H1 (cell line): Measurements from ENCODE around the gene GABRP.

Experiments
- CHD2 ChIP-seq: IDR thresholded peaks from 2 replicates; pipeline ENCODE4 v1.6.1; 2012; ENCODE audit warnings: low read length, improper control_type of control experiment
- CTCF ChIP-seq, 3 experiments: IDR thresholded peaks; 1 replicate in 2 of 3; 2 replicates in 1 of 3; pipeline versions ENCODE4 v1.5.1 to v1.6.1; 2011; ENCODE audit warnings: low read length in 3 of 3, mild to moderate bottlenecking in 3 of 3, inconsistent platforms in 2 of 3, low read depth in 1 of 3, moderate library complexity in 1 of 3; ENCODE audit not compliant: insufficient read depth in 1 of 3; ENCODE audit errors: control extremely low read depth in 1 of 3
- EZH2 ChIP-seq: fragments of 200-600 bp; sonication (generic); IDR thresholded peaks from 2 replicates; pipeline ENCODE4 v1.7.1; 2012; ENCODE audit warnings: low read depth, mild to moderate bottlenecking, moderate library complexity, low read length, inconsistent platforms; ENCODE audit not compliant: severe bottlenecking
- GABPA ChIP-seq: IDR thresholded peaks from 2 replicates; pipeline ENCODE4 v1.6.1; 2011; ENCODE audit warnings: mild to moderate bottlenecking, low read length, moderate library complexity, borderline replicate concordance; ENCODE audit not compliant: insufficient read depth
- JUND ChIP-seq: IDR thresholded peaks from 2 replicates; pipeline ENCODE4 v1.6.1; 2011; ENCODE audit warnings: mild to moderate bottlenecking, improper control_type of control experiment, low read length
- PHF8 ChIP-seq: fragments of 200-600 bp; sonication (generic); conservative IDR thresholded peaks from 2 replicates; pipeline ENCODE4 v1.7.1; 2012; ENCODE audit warnings: low read depth, mild to moderate bottlenecking, inconsistent platforms, low read length, moderate library complexity
- POLR2A ChIP-seq, 2 experiments: IDR thresholded peaks; 1 replicate in 1 of 2; 2 replicates in 1 of 2; pipeline ENCODE4 v1.6.1; 2011; ENCODE audit warnings: low read depth in 2 of 2, low read length in 2 of 2, mild to moderate bottlenecking in 2 of 2; ENCODE audit errors: control extremely low read depth in 1 of 2
- RAD21 ChIP-seq, 2 experiments: IDR thresholded peaks in 1 of 2; conservative IDR thresholded peaks in 1 of 2; 2 replicates each; pipeline ENCODE4 v1.6.1; 2011; ENCODE audit warnings: low read depth in 2 of 2, low read length in 2 of 2, improper control_type of control experiment in 1 of 2, inconsistent platforms in 1 of 2, mild to moderate bottlenecking in 1 of 2, moderate library complexity in 1 of 2
- TBP ChIP-seq: IDR thresholded peaks from 2 replicates; pipeline ENCODE4 v1.6.1; 2011; ENCODE audit warnings: low read depth, low read length, improper control_type of control experiment
- USF2 ChIP-seq: IDR thresholded peaks from 2 replicates; pipeline ENCODE4 v1.6.1; 2011; ENCODE audit warnings: low read length, improper control_type of control experiment

GRCh38 chr5:170782438-170782837, 1.1 kb upstream of the GABRP start:
- no peak for TF ChIP-seq CHD2
- TF ChIP-seq PHF8, result no peak
- no peak for TF ChIP-seq USF2
- no peak for TF ChIP-seq CTCF (IDR thresholded peaks at IDR 0.05; ENCODE audit: control extremely low read depth in 1 of 3, insufficient read depth in 1 of 3, low read depth in 1 of 3, low read length in 3 of 3)
- TF ChIP-seq RAD21 (IDR thresholded peaks at IDR 0.05 in 1 of 2, conservative IDR thresholded peaks at IDR 0.05 in 1 of 2; ENCODE audit: low read depth in 2 of 2, low read length in 2 of 2), result no peak
- TF ChIP-seq TBP, result no peak
- TF ChIP-seq EZH2, result no peak
- TF ChIP-seq POLR2A (IDR thresholded peaks at IDR 0.05; ENCODE audit: control extremely low read depth in 1 of 2, low read depth in 2 of 2, low read length in 2 of 2), result no peak
- no peak for TF ChIP-seq JUND
- TF ChIP-seq GABPA, result no peak
